HepG2 (cell line): ENCODE results near the gene RTEL1. TPM values are rescaled to one million over a fixed set of nuclear protein-coding genes. Genes with fewer than 3 reads are reported as not detected.

ENCODE experiments used
- HOXA7 ChIP-seq: sonication (generic); formaldehyde crosslinking; IDR thresholded peaks from 2 replicates; pipeline ENCODE4 v1.8.1; 2022; ENCODE audit warnings: mild to moderate bottlenecking, missing genetic modification reagents, moderate library complexity
- KAT2B ChIP-seq: fragments of 150-350 bp; IDR thresholded peaks from 2 replicates; pipeline ENCODE4 v1.6.1; 2014; ENCODE audit warnings: low read depth, low read length, borderline replicate concordance
- MTF1 ChIP-seq: sonication (generic); formaldehyde crosslinking; IDR thresholded peaks from 2 replicates; pipeline ENCODE4 v1.5.0; 2020; ENCODE audit warnings: missing genetic modification reagents
- NFE2 ChIP-seq: sonication (generic); formaldehyde crosslinking; IDR thresholded peaks from 2 replicates; pipeline ENCODE4 v1.4.0; 2020; ENCODE audit warnings: missing genetic modification reagents
- POLR2G ChIP-seq: fragments of 200-400 bp; formaldehyde crosslinking; IDR thresholded peaks from 2 replicates; pipeline ENCODE4 v1.6.1; 2018; ENCODE audit warnings: mild to moderate bottlenecking, low read depth, low read length, moderate library complexity
- RELA ChIP-seq: sonication (generic); formaldehyde crosslinking; IDR thresholded peaks from 2 replicates; pipeline ENCODE4 v1.4.0; 2020; ENCODE audit warnings: missing genetic modification reagents
- REPIN1 ChIP-seq: sonication (generic); formaldehyde crosslinking; IDR thresholded peaks from 2 replicates; pipeline ENCODE4 v1.8.0; 2022; ENCODE audit warnings: missing genetic modification reagents, low read depth, mild to moderate bottlenecking, borderline replicate concordance
- TCF12 ChIP-seq, 2 experiments: fragments of 450-650 bp in 1 of 2; sonication (generic) in 1 of 2; formaldehyde crosslinking in 1 of 2; IDR thresholded peaks; 2 replicates each; pipeline versions ENCODE4 v1.6.1 to v1.8.0; 2017 to 2022; ENCODE audit warnings: antibody characterized with exemption in 1 of 2, mild to moderate bottlenecking in 1 of 2, missing genetic modification reagents in 1 of 2, moderate library complexity in 1 of 2
- ZNF136 ChIP-seq: sonication (generic); formaldehyde crosslinking; IDR thresholded peaks from 2 replicates; pipeline ENCODE4 v1.8.1; 2022; ENCODE audit warnings: low read depth, mild to moderate bottlenecking, moderate library complexity, missing genetic modification reagents
- ZNF350 ChIP-seq: sonication (generic); formaldehyde crosslinking; IDR thresholded peaks from 2 replicates; pipeline ENCODE4 v1.4.0; 2020; ENCODE audit warnings: mild to moderate bottlenecking, low read depth, missing genetic modification reagents, borderline replicate concordance
- ZNF788 ChIP-seq: sonication (generic); formaldehyde crosslinking; IDR thresholded peaks from 2 replicates; pipeline ENCODE4 v1.5.0; 2020; ENCODE audit warnings: mild to moderate bottlenecking, missing genetic modification reagents, borderline replicate concordance
- polyA plus RNA-seq, 8 experiments: library from polyadenylated mRNA; depleted of rRNA in 3 of 8; stranded (reverse) in 7 of 8; unstranded in 1 of 8; fragments of >200 nt; fragmentation: Illumina TruSeq in 4 of 8; extraction: Trizol in 4 of 8; gene quantifications; 2 replicates each; pipeline versions ENCODE4 v1.2.1 to v1.2.3, GENCODE V29; 2011 to 2016; ENCODE audit warnings: low read depth in 4 of 8, missing spikeins in 1 of 8, mixed read lengths in 1 of 8; ENCODE audit not compliant: insufficient read depth in 1 of 8
- total RNA-seq, 5 experiments: library from RNA; depleted of rRNA; stranded (reverse); fragments of >200 nt; fragmentation: Illumina TruSeq; extraction: Trizol; gene quantifications; 2 replicates each; pipeline ENCODE4 v1.2.3, GENCODE V29; 2016; ENCODE audit warnings: low read depth in 1 of 5
- TF ChIP-seq, protein P1 (sequence below): sonication (generic); formaldehyde crosslinking; IDR thresholded peaks from 2 replicates; pipeline ENCODE4 v1.4.0; 2020; ENCODE audit warnings: mild to moderate bottlenecking, missing genetic modification reagents
- TF ChIP-seq, protein P2 (sequence below): sonication (generic); formaldehyde crosslinking; IDR thresholded peaks from 2 replicates; pipeline ENCODE4 v1.9.0; 2021; ENCODE audit warnings: missing genetic modification reagents, borderline replicate concordance
- TF ChIP-seq, protein P3 (sequence below): sonication (generic); formaldehyde crosslinking; conservative IDR thresholded peaks from 2 replicates; pipeline ENCODE4 v1.4.0; 2020; ENCODE audit warnings: missing genetic modification reagents

Gene RTEL1
- total and polyA plus RNA-seq, 2 of the 13 experiments (the other 11 are each of a cell fraction or from before 2014, with no cell fraction given): 21.8 to 36.4 TPM

DNA sequence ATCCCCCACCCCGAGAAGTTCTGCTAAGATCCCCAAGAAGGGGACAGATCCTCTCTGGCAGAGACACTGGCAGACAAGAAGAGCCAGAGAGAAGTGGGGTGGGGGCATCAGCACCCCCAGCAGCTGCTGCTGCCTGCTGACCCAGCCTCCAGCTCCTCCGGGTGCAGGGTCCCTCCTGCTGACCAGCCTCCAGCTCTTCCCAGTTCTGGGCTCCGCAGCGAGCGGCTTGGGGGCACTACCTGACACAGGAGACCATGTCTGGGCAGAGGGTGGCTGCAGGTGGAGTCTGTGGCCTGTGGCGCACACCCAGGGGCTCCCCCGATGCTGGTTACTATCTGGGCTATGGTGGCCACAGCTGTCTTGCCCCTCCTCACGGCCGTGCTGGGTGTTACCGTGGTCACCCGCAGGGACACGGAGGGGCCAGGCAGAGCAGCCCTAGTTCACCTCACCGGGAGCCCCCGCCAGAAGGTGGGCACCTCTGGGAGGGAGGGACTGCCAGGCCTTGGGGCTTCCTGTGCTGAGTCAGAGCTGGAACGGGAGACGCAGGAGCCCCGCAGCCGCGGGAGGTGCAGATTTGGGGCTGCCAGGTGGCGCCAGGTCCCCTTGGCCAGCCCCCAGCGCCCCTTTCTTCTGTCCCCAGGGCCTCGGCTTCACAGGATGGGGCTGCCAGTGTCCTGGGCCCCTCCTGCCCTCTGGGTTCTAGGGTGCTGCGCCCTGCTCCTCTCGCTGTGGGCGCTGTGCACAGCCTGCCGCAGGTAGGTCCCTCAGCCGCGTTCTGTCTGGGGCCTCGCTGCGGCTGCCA is 79.0 kb downstream of the RTEL1 start (continued):
- TF ChIP-seq, protein P1, sequence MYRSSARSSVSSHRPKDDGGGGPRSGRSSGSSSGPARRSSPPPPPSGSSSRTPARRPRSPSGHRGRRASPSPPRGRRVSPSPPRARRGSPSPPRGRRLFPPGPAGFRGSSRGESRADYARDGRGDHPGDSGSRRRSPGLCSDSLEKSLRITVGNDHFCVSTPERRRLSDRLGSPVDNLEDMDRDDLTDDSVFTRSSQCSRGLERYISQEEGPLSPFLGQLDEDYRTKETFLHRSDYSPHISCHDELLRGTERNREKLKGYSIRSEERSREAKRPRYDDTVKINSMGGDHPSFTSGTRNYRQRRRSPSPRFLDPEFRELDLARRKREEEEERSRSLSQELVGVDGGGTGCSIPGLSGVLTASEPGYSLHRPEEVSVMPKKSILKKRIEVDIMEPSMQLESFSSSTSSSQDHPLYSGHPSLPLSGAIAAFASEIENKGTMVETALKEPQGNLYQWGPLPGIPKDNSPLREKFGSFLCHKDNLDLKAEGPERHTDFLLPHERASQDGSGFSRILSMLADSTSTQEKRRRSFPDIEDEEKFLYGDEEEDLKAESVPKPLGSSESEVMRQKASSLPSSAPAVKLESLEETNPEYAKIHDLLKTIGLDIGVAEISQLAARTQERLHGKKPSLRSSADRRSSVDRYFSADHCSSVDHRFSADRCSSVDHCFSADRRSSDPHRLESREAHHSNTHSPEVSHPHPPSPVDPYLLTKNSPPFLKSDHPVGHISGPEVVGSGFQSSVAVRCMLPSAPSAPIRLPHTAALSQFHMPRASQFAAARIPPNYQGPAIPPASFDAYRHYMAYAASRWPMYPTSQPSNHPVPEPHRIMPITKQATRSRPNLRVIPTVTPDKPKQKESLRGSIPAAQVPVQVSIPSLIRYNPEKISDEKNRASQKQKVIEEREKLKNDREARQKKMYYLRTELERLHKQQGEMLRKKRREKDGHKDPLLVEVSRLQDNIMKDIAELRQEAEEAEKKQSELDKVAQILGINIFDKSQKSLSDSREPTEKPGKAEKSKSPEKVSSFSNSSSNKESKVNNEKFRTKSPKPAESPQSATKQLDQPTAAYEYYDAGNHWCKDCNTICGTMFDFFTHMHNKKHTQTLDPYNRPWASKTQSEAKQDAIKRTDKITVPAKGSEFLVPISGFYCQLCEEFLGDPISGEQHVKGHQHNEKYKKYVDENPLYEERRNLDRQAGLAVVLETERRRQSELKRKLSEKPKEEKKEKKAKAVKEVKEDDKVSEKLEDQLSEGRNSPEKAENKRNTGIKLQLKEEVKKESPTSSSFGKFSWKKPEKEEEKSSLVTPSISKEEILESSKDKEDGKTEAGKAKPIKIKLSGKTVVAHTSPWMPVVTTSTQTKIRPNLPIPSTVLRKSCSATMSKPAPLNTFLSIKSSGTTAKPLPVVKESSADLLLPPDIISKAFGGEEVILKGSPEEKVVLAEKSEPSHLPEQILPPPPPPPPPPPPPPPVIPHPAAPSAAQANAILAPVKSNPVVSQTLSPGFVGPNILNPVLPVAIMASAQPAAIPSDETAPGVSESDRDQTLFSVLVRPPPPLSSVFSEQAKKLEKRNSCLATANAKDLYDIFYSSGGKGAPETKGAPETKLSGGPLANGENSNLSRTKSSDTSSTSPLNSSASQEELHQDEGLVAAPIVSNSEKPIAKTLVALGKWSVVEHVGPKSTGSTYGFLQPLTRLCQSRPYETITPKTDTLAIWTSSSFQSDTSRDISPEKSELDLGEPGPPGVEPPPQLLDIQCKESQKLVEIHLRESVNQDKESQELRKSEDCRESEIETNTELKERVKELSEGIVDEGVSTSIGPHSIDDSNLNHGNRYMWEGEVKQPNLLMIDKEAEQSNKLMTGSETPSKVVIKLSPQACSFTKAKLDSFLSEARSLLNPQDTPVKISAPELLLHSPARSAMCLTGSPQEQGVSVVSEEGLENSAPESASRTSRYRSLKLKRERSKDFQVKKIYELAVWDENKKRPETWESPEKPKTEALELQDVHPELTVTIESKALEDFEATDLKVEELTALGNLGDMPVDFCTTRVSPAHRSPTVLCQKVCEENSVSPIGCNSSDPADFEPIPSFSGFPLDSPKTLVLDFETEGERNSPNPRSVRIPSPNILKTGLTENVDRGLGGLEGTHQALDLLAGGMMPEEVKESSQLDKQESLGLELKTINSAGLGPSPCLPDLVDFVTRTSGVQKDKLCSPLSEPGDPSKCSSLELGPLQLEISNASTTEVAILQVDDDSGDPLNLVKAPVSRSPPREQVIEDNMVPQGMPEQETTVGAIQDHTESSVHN (CRISPR knock-in tag): peak; percentile 70; the same call in 1 of the 2 replicates
- TF ChIP-seq ZNF788 (CRISPR knock-in tag) (peak; percentile 83; the same call in 1 of the 2 replicates), MTF1 (no peak), RELA (no peak), KAT2B (no peak), HOXA7 (CRISPR knock-in tag) (no peak), NFE2 (no peak), ZNF350 (CRISPR knock-in tag) (no peak), ZNF136 (CRISPR knock-in tag) (peak; percentile 93; the same call in 1 of the 2 replicates), TCF12 (IDR thresholded peaks at IDR 0.05) (no peak), TCF12 (CRISPR knock-in tag; IDR thresholded peaks at IDR 0.05) (peak; percentile 46), REPIN1 (peak; percentile 21; the same call in 1 of the 2 replicates), POLR2G (peak; percentile 63; the same call in 1 of the 2 replicates)
- TF ChIP-seq, protein P2, sequence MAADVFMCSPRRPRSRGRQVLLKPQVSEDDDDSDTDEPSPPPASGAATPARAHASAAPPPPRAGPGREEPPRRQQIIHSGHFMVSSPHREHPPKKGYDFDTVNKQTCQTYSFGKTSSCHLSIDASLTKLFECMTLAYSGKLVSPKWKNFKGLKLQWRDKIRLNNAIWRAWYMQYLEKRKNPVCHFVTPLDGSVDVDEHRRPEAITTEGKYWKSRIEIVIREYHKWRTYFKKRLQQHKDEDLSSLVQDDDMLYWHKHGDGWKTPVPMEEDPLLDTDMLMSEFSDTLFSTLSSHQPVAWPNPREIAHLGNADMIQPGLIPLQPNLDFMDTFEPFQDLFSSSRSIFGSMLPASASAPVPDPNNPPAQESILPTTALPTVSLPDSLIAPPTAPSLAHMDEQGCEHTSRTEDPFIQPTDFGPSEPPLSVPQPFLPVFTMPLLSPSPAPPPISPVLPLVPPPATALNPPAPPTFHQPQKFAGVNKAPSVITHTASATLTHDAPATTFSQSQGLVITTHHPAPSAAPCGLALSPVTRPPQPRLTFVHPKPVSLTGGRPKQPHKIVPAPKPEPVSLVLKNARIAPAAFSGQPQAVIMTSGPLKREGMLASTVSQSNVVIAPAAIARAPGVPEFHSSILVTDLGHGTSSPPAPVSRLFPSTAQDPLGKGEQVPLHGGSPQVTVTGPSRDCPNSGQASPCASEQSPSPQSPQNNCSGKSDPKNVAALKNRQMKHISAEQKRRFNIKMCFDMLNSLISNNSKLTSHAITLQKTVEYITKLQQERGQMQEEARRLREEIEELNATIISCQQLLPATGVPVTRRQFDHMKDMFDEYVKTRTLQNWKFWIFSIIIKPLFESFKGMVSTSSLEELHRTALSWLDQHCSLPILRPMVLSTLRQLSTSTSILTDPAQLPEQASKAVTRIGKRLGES (CRISPR knock-in tag): no peak
- TF ChIP-seq, protein P3, sequence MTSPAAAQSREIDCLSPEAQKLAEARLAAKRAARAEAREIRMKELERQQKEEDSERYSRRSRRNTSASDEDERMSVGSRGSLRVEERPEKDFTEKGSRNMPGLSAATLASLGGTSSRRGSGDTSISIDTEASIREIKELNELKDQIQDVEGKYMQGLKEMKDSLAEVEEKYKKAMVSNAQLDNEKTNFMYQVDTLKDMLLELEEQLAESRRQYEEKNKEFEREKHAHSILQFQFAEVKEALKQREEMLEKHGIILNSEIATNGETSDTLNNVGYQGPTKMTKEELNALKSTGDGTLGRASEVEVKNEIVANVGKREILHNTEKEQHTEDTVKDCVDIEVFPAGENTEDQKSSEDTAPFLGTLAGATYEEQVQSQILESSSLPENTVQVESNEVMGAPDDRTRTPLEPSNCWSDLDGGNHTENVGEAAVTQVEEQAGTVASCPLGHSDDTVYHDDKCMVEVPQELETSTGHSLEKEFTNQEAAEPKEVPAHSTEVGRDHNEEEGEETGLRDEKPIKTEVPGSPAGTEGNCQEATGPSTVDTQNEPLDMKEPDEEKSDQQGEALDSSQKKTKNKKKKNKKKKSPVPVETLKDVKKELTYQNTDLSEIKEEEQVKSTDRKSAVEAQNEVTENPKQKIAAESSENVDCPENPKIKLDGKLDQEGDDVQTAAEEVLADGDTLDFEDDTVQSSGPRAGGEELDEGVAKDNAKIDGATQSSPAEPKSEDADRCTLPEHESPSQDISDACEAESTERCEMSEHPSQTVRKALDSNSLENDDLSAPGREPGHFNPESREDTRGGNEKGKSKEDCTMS: no peak
